DND-41 (cell line): ENCODE data around the gene INF2.

Source experiments
- ATAC-seq: fragments of 200-7000 bp; cut with Tn5 transposase; 3 replicates; pipeline ENCODE4 v1.9.1; 2021; ENCODE audit warnings: low read depth; ENCODE audit not compliant: insufficient read depth
- DNase-seq: peaks from one replicate; pipeline ENCODE4 v3.0.0-alpha.2; 2020
- H2AFZ ChIP-seq: 2 replicates; pipeline ENCODE4 v1.6.0; 2012; ENCODE audit warnings: low read depth, low read length
- H3K27ac ChIP-seq: 2 replicates; pipeline ENCODE4 v1.5.1; 2012; ENCODE audit warnings: low read length, inconsistent platforms
- H3K27me3 ChIP-seq: fragments of 200-600 bp; sonication (generic); 2 replicates; pipeline ENCODE4 v1.6.0; 2012; ENCODE audit warnings: low read length, mild to moderate bottlenecking, inconsistent platforms; ENCODE audit not compliant: insufficient read depth, poor library complexity
- H3K36me3 ChIP-seq: 2 replicates; pipeline ENCODE4 v1.5.1; 2012; ENCODE audit warnings: low read length, inconsistent platforms; ENCODE audit not compliant: insufficient read depth
- H3K4me1 ChIP-seq: 2 replicates; pipeline ENCODE4 v1.5.1; 2012; ENCODE audit warnings: mild to moderate bottlenecking, low read length; ENCODE audit not compliant: insufficient read depth
- H3K4me2 ChIP-seq: 2 replicates; pipeline ENCODE4 v1.6.0; 2012; ENCODE audit warnings: mild to moderate bottlenecking, moderate library complexity, low read length, inconsistent platforms; ENCODE audit not compliant: insufficient read depth
- H3K4me3 ChIP-seq, 2 experiments: fragments of 200-600 bp in 1 of 2; shearing (Covaris generic) in 1 of 2; 2 replicates each; pipeline ENCODE4 v1.5.1; 2012 to 2016; ENCODE audit warnings: inconsistent platforms in 2 of 2, low read length in 2 of 2, mild to moderate bottlenecking in 2 of 2, low read depth in 1 of 2, moderate library complexity in 1 of 2
- H3K79me2 ChIP-seq: 2 replicates; pipeline ENCODE4 v1.6.0; 2012; ENCODE audit warnings: low read length, inconsistent platforms; ENCODE audit not compliant: insufficient read depth
- H3K9ac ChIP-seq: 2 replicates; pipeline ENCODE4 v1.6.0; 2012; ENCODE audit warnings: low read depth, mild to moderate bottlenecking, inconsistent platforms, low read length, moderate library complexity
- H3K9me3 ChIP-seq: 2 replicates; pipeline ENCODE4 v1.5.1; 2012; ENCODE audit warnings: low read length, moderate library complexity, mild to moderate bottlenecking, inconsistent platforms; ENCODE audit not compliant: insufficient read depth, severe bottlenecking
- H4K20me1 ChIP-seq: 2 replicates; pipeline ENCODE4 v1.6.0; 2012; ENCODE audit warnings: low read length; ENCODE audit not compliant: insufficient read depth
- EZH2 ChIP-seq: IDR thresholded peaks from 3 replicates; pipeline ENCODE4 v1.6.1; 2012; ENCODE audit warnings: borderline replicate concordance, low read depth, mild to moderate bottlenecking, moderate library complexity, low read length, inconsistent platforms; ENCODE audit not compliant: severe bottlenecking
- TF ChIP-seq, protein P1 (sequence below): IDR thresholded peaks from 2 replicates; pipeline ENCODE4 v1.5.1; 2012; ENCODE audit warnings: borderline replicate concordance, low read length, moderate library complexity, mild to moderate bottlenecking; ENCODE audit not compliant: poor library complexity, severe bottlenecking; ENCODE audit errors: extremely low read depth

Gene INF2

DNA sequence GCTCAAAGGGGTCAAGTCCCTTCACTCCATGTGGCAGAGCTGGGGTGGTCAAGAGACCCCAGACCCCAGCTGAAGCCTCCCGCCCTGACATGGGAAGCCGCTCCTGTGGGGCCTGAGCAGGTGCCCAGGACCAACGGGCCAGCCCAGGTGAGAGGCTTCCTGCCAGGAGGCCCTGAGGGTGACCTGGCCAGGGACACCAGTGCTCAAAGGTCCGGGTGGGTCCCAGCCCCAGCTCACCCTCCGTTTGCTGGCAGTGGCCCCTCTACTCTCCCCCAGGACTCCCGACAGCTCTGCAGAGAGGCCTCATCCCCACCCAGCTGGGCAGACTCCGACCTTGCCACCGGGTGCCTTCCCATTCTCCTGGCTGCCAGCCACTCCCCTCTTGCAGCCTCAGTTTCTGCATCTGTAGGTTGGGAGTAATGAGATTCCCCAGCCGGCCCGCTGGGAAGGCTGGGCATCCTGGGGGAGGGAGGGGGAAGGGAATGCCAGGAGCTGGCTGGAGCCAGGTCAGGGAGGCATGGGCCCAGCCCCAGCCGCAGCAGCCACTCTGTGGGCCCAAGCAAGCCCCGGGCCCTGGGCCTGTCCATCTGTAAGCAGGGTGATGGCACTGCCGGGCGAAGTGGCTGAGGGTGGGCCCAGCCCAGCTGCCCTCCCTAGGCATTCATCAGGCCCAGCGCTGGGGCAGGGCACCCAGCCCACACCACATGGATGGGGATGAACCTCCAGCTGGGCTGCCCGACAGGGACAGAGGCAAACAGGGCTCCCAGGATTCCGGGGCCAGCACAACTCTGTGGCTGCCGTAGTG lies 10.3 kb upstream of the INF2 start:
- ATAC-seq, result no peak
- Histone ChIP-seq H3K4me3 (peak overlapping the region in 1 of 2 experiments; percentile 57; a peak in 1 of 4 replicates), H3K27me3 (no peaks in the 10 kb centered on the region), H3K27ac (peak overlapping the region; percentile 92), H3K79me2 (no peaks in the 10 kb centered on the region), H3K36me3 (no peaks in the 10 kb centered on the region), H4K20me1 (no peaks in the 10 kb centered on the region), H3K9ac (peak overlapping the region; percentile 83), H3K4me2 (peak overlapping the region; percentile 77), H3K4me1 (peaks cover 23% of the 10 kb centered on the region), H2AFZ (no peak overlapping the region), H3K9me3 (no peaks in the 10 kb centered on the region)
- no peak for DNase-seq
- no peak for TF ChIP-seq EZH2
- TF ChIP-seq, protein P1, sequence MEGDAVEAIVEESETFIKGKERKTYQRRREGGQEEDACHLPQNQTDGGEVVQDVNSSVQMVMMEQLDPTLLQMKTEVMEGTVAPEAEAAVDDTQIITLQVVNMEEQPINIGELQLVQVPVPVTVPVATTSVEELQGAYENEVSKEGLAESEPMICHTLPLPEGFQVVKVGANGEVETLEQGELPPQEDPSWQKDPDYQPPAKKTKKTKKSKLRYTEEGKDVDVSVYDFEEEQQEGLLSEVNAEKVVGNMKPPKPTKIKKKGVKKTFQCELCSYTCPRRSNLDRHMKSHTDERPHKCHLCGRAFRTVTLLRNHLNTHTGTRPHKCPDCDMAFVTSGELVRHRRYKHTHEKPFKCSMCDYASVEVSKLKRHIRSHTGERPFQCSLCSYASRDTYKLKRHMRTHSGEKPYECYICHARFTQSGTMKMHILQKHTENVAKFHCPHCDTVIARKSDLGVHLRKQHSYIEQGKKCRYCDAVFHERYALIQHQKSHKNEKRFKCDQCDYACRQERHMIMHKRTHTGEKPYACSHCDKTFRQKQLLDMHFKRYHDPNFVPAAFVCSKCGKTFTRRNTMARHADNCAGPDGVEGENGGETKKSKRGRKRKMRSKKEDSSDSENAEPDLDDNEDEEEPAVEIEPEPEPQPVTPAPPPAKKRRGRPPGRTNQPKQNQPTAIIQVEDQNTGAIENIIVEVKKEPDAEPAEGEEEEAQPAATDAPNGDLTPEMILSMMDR, result no peak

DNA sequence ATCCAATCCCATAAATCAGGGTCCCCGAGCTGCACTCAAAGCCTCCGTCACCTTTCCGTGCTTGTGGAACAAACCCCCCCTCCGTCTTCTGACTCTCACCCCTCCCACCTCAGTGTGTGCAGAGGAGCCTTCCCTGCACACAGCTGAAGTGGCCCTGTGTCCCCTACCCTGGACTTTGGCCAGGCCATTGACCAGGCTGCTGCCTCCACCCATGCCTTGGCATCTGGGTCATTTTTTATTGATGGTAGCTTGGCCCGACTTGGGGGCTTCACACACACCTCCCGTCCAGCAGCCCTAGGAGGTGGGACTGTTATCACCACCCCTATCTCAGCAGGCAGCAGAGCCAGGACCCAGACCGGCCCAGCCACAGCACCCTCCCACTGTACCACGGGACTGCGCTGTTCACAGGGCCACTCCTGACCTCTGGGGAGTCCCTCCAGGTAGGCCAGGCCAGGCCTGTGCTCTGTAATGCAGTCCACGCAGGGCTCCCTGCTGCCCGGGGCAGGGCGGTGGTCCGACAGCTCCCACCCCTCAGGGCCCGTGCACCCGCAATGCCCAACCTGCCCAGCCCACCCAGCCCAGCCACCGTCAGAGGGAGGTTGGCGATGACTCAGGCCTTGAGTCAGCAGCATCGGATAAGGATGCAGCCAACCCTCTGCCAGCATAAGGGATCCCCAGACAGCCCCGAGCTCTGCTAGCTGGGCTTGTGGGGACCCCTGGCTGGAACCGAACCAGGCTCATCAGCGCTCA lies 9.2 kb upstream of the INF2 start:
- Histone ChIP-seq H3K9ac (no peak overlapping the region), H3K4me1 (peaks cover 23% of the 10 kb centered on the region), H3K4me3 (no peak overlapping the region), H3K27me3 (no peaks in the 10 kb centered on the region), H4K20me1 (no peaks in the 10 kb centered on the region), H3K79me2 (no peaks in the 10 kb centered on the region), H3K4me2 (no peak overlapping the region), H2AFZ (no peak overlapping the region), H3K36me3 (no peaks in the 10 kb centered on the region), H3K9me3 (no peaks in the 10 kb centered on the region), H3K27ac (no peak overlapping the region)
- TF ChIP-seq, protein P1, result no peak
- TF ChIP-seq EZH2, result no peak
- ATAC-seq (no peak), DNase-seq (no peak)

DNA sequence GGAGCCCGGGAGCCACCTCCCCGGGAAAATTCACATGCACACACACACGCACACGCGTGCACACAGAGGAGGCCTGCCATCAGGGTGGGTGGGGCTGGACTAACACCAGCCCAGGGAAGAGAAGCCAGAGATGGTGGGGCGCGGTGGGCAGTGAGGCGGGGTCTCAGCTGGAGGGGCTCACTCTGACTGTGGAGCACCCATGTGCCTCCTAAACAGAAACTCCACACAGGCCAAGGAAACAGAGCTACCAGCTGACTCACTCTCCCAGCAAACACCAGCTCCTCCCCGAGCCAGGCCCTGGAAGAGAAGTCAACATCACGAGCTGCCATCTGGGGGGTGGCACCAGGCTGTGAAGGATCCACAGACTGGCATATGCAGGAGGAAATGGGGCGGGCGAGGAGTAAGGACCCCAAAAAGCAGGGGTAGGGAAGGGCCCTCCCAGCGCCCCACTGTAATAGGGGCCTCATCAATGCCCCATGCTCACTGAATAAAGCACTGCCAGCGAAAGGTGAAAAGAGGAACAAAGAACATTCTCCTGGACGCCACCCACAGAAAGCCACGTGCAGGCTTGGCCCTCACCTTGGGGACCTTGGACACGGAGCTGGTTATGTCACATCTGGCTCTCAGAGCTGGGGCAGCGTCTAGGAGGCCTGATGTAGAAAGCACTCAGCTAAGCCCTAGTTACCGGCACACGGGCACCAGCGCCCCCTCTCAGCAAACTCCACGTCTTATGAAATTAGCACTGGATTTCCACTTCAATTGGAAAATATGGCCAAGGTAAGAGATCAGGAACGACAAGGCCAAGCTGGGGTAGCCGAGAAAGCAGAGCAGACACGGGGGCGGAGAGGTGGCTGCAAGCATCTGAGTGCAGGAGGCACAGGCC lies 8.4 kb upstream of the INF2 start:
- Histone ChIP-seq H4K20me1 (no peaks in the 10 kb centered on the region), H3K9ac (no peak overlapping the region), H3K4me3 (no peak overlapping the region), H2AFZ (no peak overlapping the region), H3K9me3 (no peaks in the 10 kb centered on the region), H3K36me3 (no peaks in the 10 kb centered on the region), H3K4me2 (no peak overlapping the region), H3K27me3 (no peaks in the 10 kb centered on the region), H3K27ac (no peak overlapping the region), H3K79me2 (no peaks in the 10 kb centered on the region), H3K4me1 (peaks cover 23% of the 10 kb centered on the region)
- no peak for DNase-seq
- no peak for ATAC-seq
- no peak for TF ChIP-seq EZH2
- TF ChIP-seq, protein P1, result no peak
